K562 (cell line): Measurements from ENCODE around the gene MATN1. TPM values are rescaled to one million over a fixed set of nuclear protein-coding genes. Genes with fewer than 3 reads are reported as not detected.
A peak's percentile ranks its signal among the peaks of the same experiment; 100 is the strongest.

Experiments used
- BRD4 ChIP-seq: fragments of 200-600 bp; sonication (generic); IDR thresholded peaks from 2 replicates; pipeline ENCODE4 v1.6.1; 2017; ENCODE audit warnings: inconsistent platforms
- BRF1 ChIP-seq: IDR thresholded peaks from 3 replicates; pipeline ENCODE4 v1.6.1; 2011; ENCODE audit warnings: borderline replicate concordance, mild to moderate bottlenecking; ENCODE audit not compliant: insufficient read length; ENCODE audit errors: extremely low read depth
- CBX3 ChIP-seq, 2 experiments: IDR thresholded peaks; 1 replicate in 1 of 2; 2 replicates in 1 of 2; pipeline ENCODE4 v1.6.1; 2012; ENCODE audit warnings: inconsistent platforms in 2 of 2, low read length in 2 of 2, borderline replicate concordance in 1 of 2, control low read depth in 1 of 2
- CREB5 ChIP-seq: fragments of 250-450 bp; sonication (Bioruptor Pico); IDR thresholded peaks from 2 replicates; pipeline ENCODE4 v1.5.0; 2020; ENCODE audit warnings: mild to moderate bottlenecking
- GTF2E2 ChIP-seq: fragments of 200-800 bp; sonication (Bioruptor generic); IDR thresholded peaks from 2 replicates; pipeline ENCODE4 v1.6.1; 2016; ENCODE audit warnings: missing genetic modification characterization, missing compliant biosample characterization
- PHF8 ChIP-seq: fragments of 200-600 bp; sonication (generic); IDR thresholded peaks from 2 replicates; pipeline ENCODE4 v1.6.1; 2012; ENCODE audit warnings: mixed run types, mild to moderate bottlenecking, inconsistent platforms, low read length, moderate library complexity, borderline replicate concordance
- RFX5 ChIP-seq: IDR thresholded peaks from 2 replicates; pipeline ENCODE4 v1.6.1; 2011; ENCODE audit warnings: low read depth, mild to moderate bottlenecking, improper control_type of control experiment, low read length
- SIN3B ChIP-seq: fragments of 450-650 bp; IDR thresholded peaks from 2 replicates; pipeline ENCODE4 v1.6.1; 2017; ENCODE audit warnings: low read depth, mild to moderate bottlenecking, moderate library complexity
- TRIM28 ChIP-seq: fragments of 450-650 bp; IDR thresholded peaks from 2 replicates; pipeline ENCODE4 v1.6.1; 2017
- ZFX ChIP-seq: sonication (generic); formaldehyde crosslinking; IDR thresholded peaks from 2 replicates; pipeline ENCODE4 v1.8.0; 2022; ENCODE audit warnings: mild to moderate bottlenecking, missing genetic modification reagents, moderate library complexity
- ZNF143 ChIP-seq: sonication (generic); formaldehyde crosslinking; IDR thresholded peaks from 2 replicates; pipeline ENCODE4 v1.9.0; 2022; ENCODE audit warnings: mild to moderate bottlenecking, missing genetic modification reagents
- ZNF165 ChIP-seq: fragments of 250-450 bp; sonication (Bioruptor Pico); IDR thresholded peaks from 2 replicates; pipeline ENCODE4 v1.4.0; 2020; ENCODE audit warnings: borderline replicate concordance
- ZNF197 ChIP-seq: fragments of 200-800 bp; sonication (Bioruptor generic); IDR thresholded peaks from 2 replicates; pipeline ENCODE4 v1.6.1; 2016; ENCODE audit warnings: low read depth, missing genetic modification characterization, missing compliant biosample characterization
- ZNF778 ChIP-seq: fragments of 450-650 bp; formaldehyde crosslinking; IDR thresholded peaks from 2 replicates; pipeline ENCODE4 v1.4.0; 2020; ENCODE audit warnings: mild to moderate bottlenecking, moderate library complexity
- ZNF830 ChIP-seq: fragments of 250-450 bp; sonication (Bioruptor Pico); IDR thresholded peaks from 2 replicates; pipeline ENCODE4 v1.5.0; 2021; ENCODE audit warnings: mild to moderate bottlenecking
- polyA plus RNA-seq, 8 experiments: library from polyadenylated mRNA; depleted of rRNA in 4 of 8; stranded (reverse) in 5 of 8; unstranded in 3 of 8; fragments of >200 nt; fragmentation: Nextera tagmentation in 2 of 8; fragmentation: Illumina TruSeq in 1 of 8; extraction: Ambion mirVana in 2 of 8; extraction: Trizol in 1 of 8; gene quantifications; 2 replicates each; pipeline versions ENCODE4 v1.2.1 to v1.2.3, GENCODE V29; 2011 to 2014; ENCODE audit warnings: inconsistent platforms in 1 of 8, missing spikeins in 1 of 8
- total RNA-seq, 7 experiments: library from RNA; depleted of rRNA in 6 of 7; stranded (reverse); fragments of >200 nt in 6 of 7; fragmentation: Illumina TruSeq in 2 of 7; extraction: Trizol in 2 of 7; gene quantifications; 2 replicates each; pipeline versions ENCODE4 v1.2.1 to v1.2.3, GENCODE V29; 2011 to 2021; ENCODE audit warnings: low replicate concordance in 1 of 7
- TF ChIP-seq, protein P1 (sequence below), 2 experiments: IDR thresholded peaks; 2 replicates each; pipeline ENCODE4 v1.6.1; 2012; ENCODE audit warnings: improper control_type of control experiment in 2 of 2, low read depth in 2 of 2, low read length in 2 of 2, borderline replicate concordance in 1 of 2
- TF ChIP-seq, protein P2 (sequence below): fragments of 250-450 bp; sonication (Bioruptor Pico); IDR thresholded peaks from 2 replicates; pipeline ENCODE4 v1.8.0; 2022; ENCODE audit warnings: moderate library complexity, mild to moderate bottlenecking, inconsistent platforms
- TF ChIP-seq, protein P3 (sequence below): fragments of 450-650 bp; conservative IDR thresholded peaks from 2 replicates; pipeline ENCODE4 v1.6.1; 2016; ENCODE audit warnings: missing genetic modification characterization, low read depth, mild to moderate bottlenecking, missing compliant biosample characterization, moderate library complexity

The MATN1 gene
- total and polyA plus RNA-seq, 9 of the 15 experiments (the other 6 are each of a cell fraction or from before 2014, with no cell fraction given): 0.10 to 2.3 (median 1.2) TPM

DNA sequence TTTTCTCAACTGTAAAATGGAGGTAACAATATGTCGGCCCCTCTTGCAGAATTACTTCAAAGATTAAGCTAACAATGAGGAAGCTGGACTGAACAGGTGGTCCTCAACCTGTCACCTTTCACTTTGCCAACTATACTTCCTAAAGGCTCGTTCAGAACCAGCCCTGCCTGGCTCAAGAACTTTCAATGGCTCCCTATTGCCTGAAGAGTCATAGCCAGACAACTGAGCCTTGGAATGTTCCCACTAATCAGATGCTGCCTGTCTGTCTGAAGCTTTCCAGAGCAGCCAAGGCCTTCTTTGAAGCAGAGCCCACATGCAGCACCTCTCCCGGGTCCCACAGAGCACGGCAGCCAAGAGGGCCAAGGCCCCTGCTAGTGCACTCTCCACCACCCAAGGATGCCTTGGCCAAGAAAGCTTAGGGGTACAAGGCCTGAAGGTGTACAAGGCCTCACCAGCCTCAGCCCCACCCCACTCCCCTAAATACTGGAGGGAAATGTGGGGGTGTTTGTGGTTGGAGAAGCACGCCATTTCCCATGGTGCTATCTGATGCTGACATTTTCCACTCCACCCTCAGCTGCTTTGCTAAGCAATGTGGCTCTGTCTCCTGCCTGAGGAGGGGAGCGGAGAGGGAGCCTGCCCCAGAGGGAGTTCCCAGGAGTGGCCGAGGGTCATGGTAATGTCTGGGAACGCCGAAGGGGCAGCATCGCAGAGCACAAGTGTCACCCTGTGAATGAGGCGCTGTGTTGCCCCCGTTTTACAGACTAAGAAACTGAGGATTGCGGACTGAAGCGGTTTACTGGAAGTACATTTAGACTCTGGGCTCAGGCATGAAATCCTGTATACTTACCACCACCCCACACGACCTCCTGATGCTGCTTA is 42.4 kb upstream of the MATN1 start (continued):
- TF ChIP-seq, protein P1, sequence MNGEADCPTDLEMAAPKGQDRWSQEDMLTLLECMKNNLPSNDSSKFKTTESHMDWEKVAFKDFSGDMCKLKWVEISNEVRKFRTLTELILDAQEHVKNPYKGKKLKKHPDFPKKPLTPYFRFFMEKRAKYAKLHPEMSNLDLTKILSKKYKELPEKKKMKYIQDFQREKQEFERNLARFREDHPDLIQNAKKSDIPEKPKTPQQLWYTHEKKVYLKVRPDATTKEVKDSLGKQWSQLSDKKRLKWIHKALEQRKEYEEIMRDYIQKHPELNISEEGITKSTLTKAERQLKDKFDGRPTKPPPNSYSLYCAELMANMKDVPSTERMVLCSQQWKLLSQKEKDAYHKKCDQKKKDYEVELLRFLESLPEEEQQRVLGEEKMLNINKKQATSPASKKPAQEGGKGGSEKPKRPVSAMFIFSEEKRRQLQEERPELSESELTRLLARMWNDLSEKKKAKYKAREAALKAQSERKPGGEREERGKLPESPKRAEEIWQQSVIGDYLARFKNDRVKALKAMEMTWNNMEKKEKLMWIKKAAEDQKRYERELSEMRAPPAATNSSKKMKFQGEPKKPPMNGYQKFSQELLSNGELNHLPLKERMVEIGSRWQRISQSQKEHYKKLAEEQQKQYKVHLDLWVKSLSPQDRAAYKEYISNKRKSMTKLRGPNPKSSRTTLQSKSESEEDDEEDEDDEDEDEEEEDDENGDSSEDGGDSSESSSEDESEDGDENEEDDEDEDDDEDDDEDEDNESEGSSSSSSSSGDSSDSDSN (IDR thresholded peaks at IDR 0.05; ENCODE audit: borderline replicate concordance in 1 of 2, low read depth in 2 of 2, low read length in 2 of 2): 0 out of 4 replicates have a peak, but pooled peaks of 1 of the 2 experiments have one; percentile 21
- no peak for TF ChIP-seq ZNF165
- TF ChIP-seq ZNF830: peak; percentile 10; the same call in 1 of the 2 replicates
- no peak for TF ChIP-seq ZNF778 (CRISPR knock-in tag)
- TF ChIP-seq BRF1: no peak
- TF ChIP-seq ZNF143: peak; percentile 57; the same call in 1 of the 2 replicates
- TF ChIP-seq SIN3B: no peak
- TF ChIP-seq, protein P2, sequence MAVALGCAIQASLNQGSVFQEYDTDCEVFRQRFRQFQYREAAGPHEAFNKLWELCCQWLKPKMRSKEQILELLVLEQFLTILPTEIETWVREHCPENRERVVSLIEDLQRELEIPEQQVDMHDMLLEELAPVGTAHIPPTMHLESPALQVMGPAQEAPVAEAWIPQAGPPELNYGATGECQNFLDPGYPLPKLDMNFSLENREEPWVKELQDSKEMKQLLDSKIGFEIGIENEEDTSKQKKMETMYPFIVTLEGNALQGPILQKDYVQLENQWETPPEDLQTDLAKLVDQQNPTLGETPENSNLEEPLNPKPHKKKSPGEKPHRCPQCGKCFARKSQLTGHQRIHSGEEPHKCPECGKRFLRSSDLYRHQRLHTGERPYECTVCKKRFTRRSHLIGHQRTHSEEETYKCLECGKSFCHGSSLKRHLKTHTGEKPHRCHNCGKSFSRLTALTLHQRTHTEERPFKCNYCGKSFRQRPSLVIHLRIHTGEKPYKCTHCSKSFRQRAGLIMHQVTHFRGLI (CRISPR knock-in tag): 0 out of 2 replicates have a peak, but pooled peaks have one; percentile 52
- peak; percentile 58; the same call in 1 of the 2 replicates for TF ChIP-seq GTF2E2
- no peak for TF ChIP-seq BRD4
- peak in 1 of 2 experiments; percentile 56; a peak in 1 of 3 replicates for TF ChIP-seq CBX3 (IDR thresholded peaks at IDR 0.05; ENCODE audit: borderline replicate concordance in 1 of 2, low read length in 2 of 2)
- TF ChIP-seq TRIM28: no peak
- TF ChIP-seq CREB5 (CRISPR knock-in tag): no peak
- peak; percentile 75; the same call in 1 of the 2 replicates for TF ChIP-seq ZNF197 (CRISPR knock-in tag)
- TF ChIP-seq, protein P3, sequence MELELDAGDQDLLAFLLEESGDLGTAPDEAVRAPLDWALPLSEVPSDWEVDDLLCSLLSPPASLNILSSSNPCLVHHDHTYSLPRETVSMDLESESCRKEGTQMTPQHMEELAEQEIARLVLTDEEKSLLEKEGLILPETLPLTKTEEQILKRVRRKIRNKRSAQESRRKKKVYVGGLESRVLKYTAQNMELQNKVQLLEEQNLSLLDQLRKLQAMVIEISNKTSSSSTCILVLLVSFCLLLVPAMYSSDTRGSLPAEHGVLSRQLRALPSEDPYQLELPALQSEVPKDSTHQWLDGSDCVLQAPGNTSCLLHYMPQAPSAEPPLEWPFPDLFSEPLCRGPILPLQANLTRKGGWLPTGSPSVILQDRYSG: peak; percentile 70; the same call in 1 of the 2 replicates
- no peak for TF ChIP-seq RFX5
- TF ChIP-seq PHF8: peak; percentile 19; the same call in 1 of the 2 replicates
- TF ChIP-seq ZFX: peak; percentile 2
